Activated CD4-positive, alpha-beta memory T cell treated with anti-CD3 and anti-CD28 coated beads for 36 hours (primary cell): Measurements from ENCODE around the gene MAP1A. TPM values are rescaled to one million over a fixed set of nuclear protein-coding genes. Genes with fewer than 3 reads are reported as not detected.

Experiments used
- CTCF ChIA-PET: fragments of 350-600 bp; sonication (Branson Sonifier 250); formaldehyde crosslinking; loops from one replicate; lab custom pipeline; 2021; ENCODE audit warnings: antibody characterized with exemption, inconsistent platforms; lab: Charles Lee
- POLR2A ChIA-PET: fragments of 350-600 bp; sonication (Branson Sonifier 250); formaldehyde crosslinking; loops from one replicate; lab custom pipeline; 2021; ENCODE audit warnings: antibody characterized with exemption; lab: Charles Lee
- DNase-seq: peaks from one replicate; pipeline ENCODE4 v3.0.0-alpha.2; 2020
- H3K27ac Mint-ChIP-seq: one replicate; pipeline ENCODE4 v1.8.0; 2021; ENCODE audit warnings: mixed read lengths
- H3K27me3 Mint-ChIP-seq: one replicate; pipeline ENCODE4 v1.8.0; 2021; ENCODE audit warnings: mixed read lengths
- H3K36me3 Mint-ChIP-seq: one replicate; pipeline ENCODE4 v1.8.0; 2021; ENCODE audit warnings: mixed read lengths
- H3K4me1 Mint-ChIP-seq: one replicate; pipeline ENCODE4 v1.8.0; 2021; ENCODE audit warnings: low read depth, mixed read lengths
- H3K4me3 Mint-ChIP-seq: one replicate; pipeline ENCODE4 v1.8.0; 2021; ENCODE audit warnings: mild to moderate bottlenecking, mixed read lengths
- H3K9me3 Mint-ChIP-seq: one replicate; pipeline ENCODE4 v1.8.0; 2021; ENCODE audit warnings: mixed read lengths
- intact Hi-C: fragments of 100-400 bp; cut with micrococcal nuclease; formaldehyde crosslinking; loops from one replicate; pipeline ENCODE4 v1.15.1; 2023
- total RNA-seq, 2 experiments: library from RNA; stranded (reverse); gene quantifications; one replicate each; pipeline ENCODE4 v1.2.3, GENCODE V29; 2021

MAP1A gene
- total RNA-seq: 1 to 10 TPM; 1.5 TPM

GRCh38 chr15:43517354-43518196 lies at the start of gene MAP1A:
Gene MAP1A, plus strand, starts transcription at chr15:43517608. Its CDS starts 3,866 bp downstream, at chr15:43521474.
- ChIA-PET POLR2A (no interaction called here), CTCF (interaction anchor here (1.4 kb wide), 1 partner anchor 76 kb away, joined by 3 read pairs; no protein-coding TSS in a partner anchor)
- no peak for DNase-seq
- intact Hi-C loops: loop anchor here (10.0 kb wide), 2 partner anchors 143 to 227 kb away; partner anchors contain the start of genes PDIA3, TUBGCP4 and ZSCAN29
- Mint-ChIP-seq H3K4me1 (peaks cover 19% of the 10 kb centered on the region), H3K9me3 (no peaks in the 10 kb centered on the region), H3K27me3 (peaks cover 16% of the 10 kb centered on the region), H3K4me3 (peak within 1 kb of the TSS; percentile 27), H3K27ac (no peak within 1 kb of the TSS), H3K36me3 (no peaks in the 10 kb centered on the region)

DNA sequence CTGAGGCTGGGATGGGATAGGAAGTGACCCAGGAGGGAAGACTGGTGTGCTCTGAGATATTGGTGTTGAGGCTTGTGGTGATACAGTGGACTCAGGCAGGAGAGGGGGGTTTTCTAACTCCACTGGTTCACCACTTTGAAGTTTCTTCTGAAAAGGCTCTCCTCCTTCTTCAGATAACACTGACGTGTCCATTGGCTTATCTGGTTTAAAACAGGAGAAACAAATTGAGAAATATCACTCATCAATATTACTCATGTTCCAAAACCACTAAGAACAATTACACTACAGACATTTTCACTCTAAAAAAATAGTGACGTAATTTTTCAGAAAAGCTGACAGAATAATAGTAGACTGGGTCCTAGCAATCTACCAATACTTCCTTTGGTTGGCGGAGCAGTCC lies 47.5 kb upstream of the MAP1A start:
- intact Hi-C loops: no loop called here
- no peaks in the 10 kb centered on the region for H3K27me3 Mint-ChIP-seq
- no peaks in the 10 kb centered on the region for H3K9me3 Mint-ChIP-seq
- H3K36me3 Mint-ChIP-seq: peaks cover 34% of the 10 kb centered on the region
- no peak for DNase-seq
- peaks cover 7% of the 10 kb centered on the region for H3K4me1 Mint-ChIP-seq
- ChIA-PET POLR2A (no interaction called here), CTCF (interaction anchor here (1.0 to 1.5 kb wide), 2 partner anchors 29 to 44 kb away, joined by 3 to 5 read pairs; no protein-coding TSS in a partner anchor)
- H3K27ac Mint-ChIP-seq: peak overlapping the region; percentile 33
- no peak overlapping the region for H3K4me3 Mint-ChIP-seq

- H3K4me3 Mint-ChIP-seq: no peak overlapping the region
- no peak for DNase-seq
- H3K27ac Mint-ChIP-seq: no peak overlapping the region
- intact Hi-C loops: no loop called here
- ChIA-PET POLR2A (no interaction called here), CTCF (no interaction called here)
- peaks cover 7% of the 10 kb centered on the region for H3K4me1 Mint-ChIP-seq
- H3K9me3 Mint-ChIP-seq: no peaks in the 10 kb centered on the region
- H3K36me3 Mint-ChIP-seq: peaks cover 40% of the 10 kb centered on the region
- H3K27me3 Mint-ChIP-seq: no peaks in the 10 kb centered on the region
Observed at GRCh38 chr15:43471975-43472374, 45.4 kb upstream of the MAP1A start.

GRCh38 chr15:43473885-43474284 lies 43.5 kb upstream of the MAP1A start:
- no peak overlapping the region for H3K27ac Mint-ChIP-seq
- peaks cover 7% of the 10 kb centered on the region for H3K4me1 Mint-ChIP-seq
- intact Hi-C loops: no loop called here
- H3K27me3 Mint-ChIP-seq: no peaks in the 10 kb centered on the region
- no peak overlapping the region for H3K4me3 Mint-ChIP-seq
- H3K36me3 Mint-ChIP-seq: peaks cover 53% of the 10 kb centered on the region
- ChIA-PET POLR2A (no interaction called here), CTCF (interaction anchor here (1.6 kb wide), 1 partner anchor 33 kb away, joined by 3 read pairs; no protein-coding TSS in a partner anchor)
- H3K9me3 Mint-ChIP-seq: no peaks in the 10 kb centered on the region
- DNase-seq: no peak

- Mint-ChIP-seq H3K27me3 (no peaks in the 10 kb centered on the region), H3K4me3 (no peak overlapping the region), H3K4me1 (no peaks in the 10 kb centered on the region), H3K27ac (no peak overlapping the region), H3K9me3 (no peaks in the 10 kb centered on the region), H3K36me3 (peaks cover 20% of the 10 kb centered on the region)
- intact Hi-C loops: no loop called here
- CTCF ChIA-PET: interaction anchor here (0.6 to 1.9 kb wide), 6 partner anchors 10 to 727 kb away, joined by 3 to 9 read pairs (median 4); partner anchors contain the start of gene TP53BP1
- POLR2A ChIA-PET: no interaction called here
- no peak for DNase-seq
Observed at GRCh38 chr15:43483297-43484128, 33.9 kb upstream of the MAP1A start.

GRCh38 chr15:43484455-43484854 lies 33.0 kb upstream of the MAP1A start:
- Mint-ChIP-seq H3K4me3 (no peak overlapping the region), H3K27me3 (no peaks in the 10 kb centered on the region), H3K36me3 (peaks cover 17% of the 10 kb centered on the region), H3K27ac (no peak overlapping the region), H3K9me3 (no peaks in the 10 kb centered on the region), H3K4me1 (peaks cover 7% of the 10 kb centered on the region)
- POLR2A ChIA-PET: no interaction called here
- CTCF ChIA-PET: interaction anchor here (1.1 to 1.9 kb wide), 3 partner anchors 12 to 30 kb away, joined by 3 to 9 read pairs (median 5); no protein-coding TSS in a partner anchor
- DNase-seq: no peak
- intact Hi-C loops: no loop called here

- POLR2A ChIA-PET: no interaction called here
- H3K4me3 Mint-ChIP-seq: no peak overlapping the region
- no peak overlapping the region for H3K27ac Mint-ChIP-seq
- CTCF ChIA-PET: no interaction called here
- peaks cover 16% of the 10 kb centered on the region for H3K4me1 Mint-ChIP-seq
- no peak for DNase-seq
- intact Hi-C loops: no loop called here
- peaks cover 21% of the 10 kb centered on the region for H3K36me3 Mint-ChIP-seq
- no peaks in the 10 kb centered on the region for H3K27me3 Mint-ChIP-seq
- H3K9me3 Mint-ChIP-seq: no peaks in the 10 kb centered on the region
Observed at GRCh38 chr15:43487271-43487895, 30.0 kb upstream of the MAP1A start.

DNA sequence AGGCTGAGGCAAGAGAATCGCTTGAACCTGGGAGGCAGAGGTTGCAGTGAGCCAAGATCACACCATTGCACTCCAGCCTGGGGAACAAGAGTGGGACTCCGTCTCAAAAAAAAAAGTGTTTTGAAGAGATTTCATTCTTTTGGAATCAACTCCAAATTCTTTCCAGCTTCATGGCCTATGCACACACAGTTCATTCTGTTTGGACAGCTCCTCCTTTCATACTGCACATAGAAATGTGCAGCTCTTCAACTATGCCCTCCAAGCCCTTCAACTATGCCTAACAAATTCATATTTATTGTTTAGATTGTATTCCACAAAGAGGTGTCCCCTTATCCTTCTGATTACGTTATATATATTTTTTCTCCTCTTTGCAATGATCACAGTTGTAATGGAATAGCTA lies 28.6 kb upstream of the MAP1A start:
- peaks cover 24% of the 10 kb centered on the region for H3K4me1 Mint-ChIP-seq
- no peak for DNase-seq
- intact Hi-C loops: no loop called here
- H3K27ac Mint-ChIP-seq: no peak overlapping the region
- H3K36me3 Mint-ChIP-seq: peaks cover 24% of the 10 kb centered on the region
- POLR2A ChIA-PET: no interaction called here
- no peak overlapping the region for H3K4me3 Mint-ChIP-seq
- no peaks in the 10 kb centered on the region for H3K9me3 Mint-ChIP-seq
- CTCF ChIA-PET: interaction anchor here (0.6 to 1.1 kb wide), 2 partner anchors 23 to 65 kb away, joined by 4 read pairs; no protein-coding TSS in a partner anchor
- H3K27me3 Mint-ChIP-seq: no peaks in the 10 kb centered on the region

- ChIA-PET POLR2A (no interaction called here), CTCF (interaction anchor here (0.6 to 1.1 kb wide), 2 partner anchors 22 to 65 kb away, joined by 4 read pairs; no protein-coding TSS in a partner anchor)
- Mint-ChIP-seq H3K36me3 (peaks cover 24% of the 10 kb centered on the region), H3K27me3 (no peaks in the 10 kb centered on the region), H3K4me1 (peaks cover 25% of the 10 kb centered on the region), H3K9me3 (no peaks in the 10 kb centered on the region), H3K27ac (no peak overlapping the region), H3K4me3 (no peak overlapping the region)
- DNase-seq: no peak
- intact Hi-C loops: no loop called here
Observed at GRCh38 chr15:43489191-43489590, 28.2 kb upstream of the MAP1A start.

DNA sequence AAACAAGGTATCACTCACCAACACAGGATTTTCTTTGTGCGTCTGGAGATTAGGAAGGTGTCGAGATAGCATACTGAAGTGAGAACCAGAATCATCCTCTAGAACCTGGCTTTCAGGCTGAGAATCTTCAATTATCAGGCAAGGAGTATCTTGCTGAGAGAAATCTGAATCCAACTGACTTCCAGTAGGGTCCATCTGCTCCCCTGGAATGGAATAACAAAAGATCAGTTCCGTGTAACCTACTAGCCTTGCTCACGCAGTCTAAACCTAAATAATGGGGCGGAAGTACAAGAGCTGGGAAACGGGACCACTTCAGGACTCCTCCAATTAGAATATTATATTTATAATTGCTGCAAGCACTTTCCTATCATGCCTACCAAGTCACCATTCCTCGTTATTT lies 25.1 kb upstream of the MAP1A start:
- Mint-ChIP-seq H3K9me3 (no peaks in the 10 kb centered on the region), H3K4me1 (peaks cover 25% of the 10 kb centered on the region), H3K4me3 (peak overlapping the region; percentile 87), H3K27me3 (no peaks in the 10 kb centered on the region), H3K36me3 (peaks cover 21% of the 10 kb centered on the region), H3K27ac (peak overlapping the region; percentile 88)
- intact Hi-C loops: loop anchor here (5.0 kb wide), 1 partner anchor 50 kb away; no protein-coding TSS in a partner anchor
- no peak for DNase-seq
- CTCF ChIA-PET: interaction anchor here (0.7 to 4.4 kb wide), 4 partner anchors 19 to 946 kb away, joined by 3 to 23 read pairs (median 14); no protein-coding TSS in a partner anchor
- POLR2A ChIA-PET: interaction anchor here (3.2 kb wide), 1 partner anchor 19 kb away, joined by 22 read pairs; no protein-coding TSS in a partner anchor
